Measurements from ENCODE around the gene PDXP. TPM values are rescaled to one million over a fixed set of nuclear protein-coding genes. Genes with fewer than 3 reads are reported as not detected.
"Not testable (repeated sequence)": the region's sequence is repeated elsewhere in the genome, so short reads cannot be mapped to it uniquely, and the experiment has no call there.

PDXP gene
- total and polyA plus RNA-seq, 12 donors: 5.3 to 29.9 (median 21.2) TPM

- no peak for TF ChIP-seq CTCF (IDR thresholded peaks at IDR 0.05)
- H3K36me3 ChIP-seq: peaks cover 0 to 98% (median 0%) of the 10 kb centered on the region in 9 donors
- no peaks in the 10 kb centered on the region for H3K9me3 ChIP-seq
- peaks cover 0 to 10% (median 0%) of the 10 kb centered on the region in 9 donors for H3K4me1 ChIP-seq
- no peak for DNase-seq
- no peak for ATAC-seq
- intact Hi-C loops (cut with DNase I): loop anchor here in 4 of 10 donors (10.0 kb wide), 2 partner anchors 77 to 147 kb away; no protein-coding TSS in a partner anchor
- 88 to 90% methylated on average over 9 of the region's 9 CpGs for WGBS, 2 donors
- H3K4me3 ChIP-seq: no peak overlapping the region
- no peaks in the 10 kb centered on the region for H3K27me3 ChIP-seq
- no peak overlapping the region for H3K27ac ChIP-seq
Observed at GRCh38 chr22:37647928-37648327, 10.6 kb upstream of the PDXP start.

GRCh38 chr22:37650463-37651136 lies 7.9 kb upstream of the PDXP start:
- no peak for DNase-seq
- TF ChIP-seq CTCF (IDR thresholded peaks at IDR 0.05): no peak

GRCh38 chr22:37654563-37655251 lies 3.8 kb upstream of the PDXP start:
- ATAC-seq: no peak
- intact Hi-C loops (cut with DNase I): no loop called here
- Histone ChIP-seq H3K4me3 (no peak overlapping the region), H3K27ac (peak overlapping the region in 3 of 10 donors; percentile 49 to 62 (median 52)), H3K9me3 (no peaks in the 10 kb centered on the region), H3K27me3 (no peaks in the 10 kb centered on the region), H3K36me3 (peaks cover 0 to 53% (median 0%) of the 10 kb centered on the region in 9 donors), H3K4me1 (peaks cover 4 to 30% (median 15%) of the 10 kb centered on the region in 9 donors)
- DNase-seq: no peak
- WGBS, 2 donors: 75 to 84% methylated on average over 14 of the region's 14 CpGs
- no peak for TF ChIP-seq CTCF (IDR thresholded peaks at IDR 0.05)

More at GRCh38 chr22:37650463-37651136, 7.9 kb upstream of the PDXP start:
- Histone ChIP-seq H3K27me3 (no peaks in the 10 kb centered on the region), H3K4me1 (peaks cover 0 to 3% (median 0%) of the 10 kb centered on the region in 9 donors), H3K36me3 (peaks cover 0 to 94% (median 0%) of the 10 kb centered on the region in 9 donors), H3K4me3 (no peak overlapping the region), H3K27ac (no peak overlapping the region), H3K9me3 (no peaks in the 10 kb centered on the region)
- intact Hi-C loops (cut with DNase I): no loop called here
- 94% methylated on average over 17 of the region's 17 CpGs for WGBS, 2 donors
- no peak for ATAC-seq

- intact Hi-C loops (cut with DNase I): no loop called here
- H3K27ac ChIP-seq: peak overlapping the region in 6 of 10 donors; percentile 31 to 62 (median 51)
Observed at GRCh38 chr22:37655252-37655563, 3.3 kb upstream of the PDXP start.

GRCh38 chr22:37656583-37656982 lies 1.9 kb upstream of the PDXP start:
- intact Hi-C loops (cut with DNase I): not testable (repeated sequence)
- peak overlapping the region in 5 of 10 donors; percentile 39 to 62 (median 52) for H3K27ac ChIP-seq

More at GRCh38 chr22:37655252-37655563, 3.3 kb upstream of the PDXP start:
- no peak for ATAC-seq
- H3K4me1 ChIP-seq: peaks cover 8 to 35% (median 20%) of the 10 kb centered on the region in 9 donors
- peaks cover 0 to 48% (median 0%) of the 10 kb centered on the region in 9 donors for H3K36me3 ChIP-seq
- no peak for TF ChIP-seq CTCF (IDR thresholded peaks at IDR 0.05)
- H3K27me3 ChIP-seq: no peaks in the 10 kb centered on the region
- WGBS, 2 donors: 74 to 86% methylated on average over 17 of the region's 17 CpGs
- no peaks in the 10 kb centered on the region for H3K9me3 ChIP-seq
- H3K4me3 ChIP-seq: no peak overlapping the region
- DNase-seq: no peak

More at GRCh38 chr22:37656583-37656982, 1.9 kb upstream of the PDXP start:
- WGBS, 2 donors: 94 to 96% methylated on average over 4 of the region's 4 CpGs
- not testable (repeated sequence) for H3K27me3 ChIP-seq, H3K4me3 ChIP-seq, H3K9me3 ChIP-seq, ATAC-seq, DNase-seq
- Histone ChIP-seq H3K36me3 (peaks cover 0 to 34% (median 0%) of the 10 kb centered on the region in 9 donors), H3K4me1 (peaks cover 8 to 49% (median 33%) of the 10 kb centered on the region in 9 donors)

All from heart right ventricle (tissue), 16 donors.